HG03575 (cell line): ENCODE results near the gene STAC2.
"Not testable (repeated sequence)": the region's sequence is repeated elsewhere in the genome, so short reads cannot be mapped to it uniquely, and the experiment has no call there.

Source experiments
- ATAC-seq: cut with Tn5 transposase; IDR thresholded peaks from one replicate; pipeline ENCODE4 v1.9.1; 2021; ENCODE audit not compliant: unreplicated experiment, insufficient number of reproducible peaks, low FRiP score; ENCODE audit errors: extremely low read depth

Gene STAC2

DNA sequence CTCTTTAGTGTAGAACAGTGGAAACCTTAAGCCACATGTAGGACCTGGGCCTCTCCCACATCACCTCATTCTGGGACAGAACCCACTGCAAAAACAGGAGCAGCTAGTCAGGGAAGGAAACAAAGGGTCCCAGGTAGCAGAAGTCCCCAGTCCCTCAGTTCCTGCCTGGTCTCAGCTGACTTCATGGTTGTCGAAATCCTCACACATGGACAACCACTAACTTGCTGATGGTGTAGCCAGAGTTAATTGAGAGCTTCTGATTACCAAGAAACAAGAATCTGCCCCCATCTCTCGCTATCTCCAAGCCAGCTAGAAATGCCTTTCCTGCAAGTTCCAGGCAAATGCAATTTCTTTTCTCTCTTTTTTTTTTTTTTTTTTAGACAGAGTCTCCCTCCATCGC is 56.2 kb downstream of the STAC2 start:
- ATAC-seq, result no peak

DNA sequence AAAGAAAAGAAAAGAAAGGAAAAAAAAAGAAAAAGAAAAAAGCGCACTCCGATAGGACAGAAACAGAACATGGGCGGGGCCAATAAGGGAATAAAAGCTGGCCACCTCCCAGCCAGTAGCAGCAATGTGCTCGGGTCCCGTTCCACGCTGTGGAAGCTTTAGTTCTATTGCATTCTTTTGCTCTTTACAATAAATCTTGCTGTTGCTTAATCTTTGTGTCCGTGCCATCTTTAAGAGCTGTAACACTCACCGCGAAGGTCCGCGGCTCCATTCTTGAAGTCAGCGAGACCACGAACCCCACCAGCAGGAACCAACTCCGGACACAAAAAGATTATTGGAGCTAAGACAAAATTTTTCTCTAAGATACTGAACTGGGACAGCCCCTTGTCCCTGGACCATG is 56.6 kb downstream of the STAC2 start:
- ATAC-seq, result no peak

DNA sequence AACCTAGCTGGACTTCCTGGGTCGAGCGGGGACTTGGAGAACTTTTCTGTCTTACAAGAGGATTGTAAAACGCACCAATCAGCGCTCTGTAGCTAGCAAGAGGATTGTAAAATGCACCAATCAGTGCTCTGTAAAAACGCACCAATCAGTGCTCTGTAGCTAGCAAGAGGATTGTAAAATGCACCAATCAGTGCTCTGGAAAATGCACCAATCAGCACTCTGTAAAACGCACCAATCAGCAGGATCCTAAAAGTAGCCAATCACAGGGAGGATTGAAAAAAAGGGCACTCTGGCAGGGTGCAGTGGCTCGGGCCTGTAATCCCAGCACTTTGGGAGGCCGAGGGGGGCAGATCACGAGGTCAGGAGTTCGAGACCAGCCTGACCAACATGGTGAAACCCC is 57.2 kb downstream of the STAC2 start:
- not testable (repeated sequence) for ATAC-seq

GRCh38 chr17:39167476-39167875 is 58.3 kb downstream of the STAC2 start:
- no peak for ATAC-seq

GRCh38 chr17:39166437-39167335 is 59.1 kb downstream of the STAC2 start:
- no peak for ATAC-seq

- ATAC-seq, result no peak
Measured at GRCh38 chr17:39165841-39166349, 59.9 kb downstream of the STAC2 start, which contains the start of gene ARL5C. Gene ARL5C (minus strand): TSS chr17:39166161. CDS start chr17:39165760, 401 bp downstream.

GRCh38 chr17:39165178-39165840 is 60.4 kb downstream of the STAC2 start:
- no peak for ATAC-seq

GRCh38 chr17:39164675-39165143 is 61.0 kb downstream of the STAC2 start:
- ATAC-seq, result no peak

DNA sequence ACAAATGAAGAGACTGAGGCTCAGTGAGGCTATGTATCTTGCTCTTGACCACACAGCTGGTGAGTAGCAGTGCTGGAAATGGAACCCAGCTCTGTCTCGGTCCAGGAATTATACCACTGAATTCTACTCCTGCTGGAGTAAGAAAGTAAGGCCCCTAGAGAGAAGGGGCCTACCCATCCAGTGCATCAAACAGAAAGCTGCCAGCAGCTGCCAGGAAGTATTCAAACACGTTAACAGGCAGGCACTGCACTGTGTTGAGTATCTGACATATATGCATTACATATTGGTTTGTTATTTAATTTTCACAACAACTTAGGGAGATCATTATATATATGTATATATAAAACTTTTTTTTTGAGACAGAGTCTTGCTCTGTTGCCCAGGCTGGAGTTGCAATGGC is 63.8 kb downstream of the STAC2 start:
- ATAC-seq, result no peak
